HCT116 (cell line): ENCODE results near the gene GOLGA6A. TPM values are rescaled to one million over a fixed set of nuclear protein-coding genes. Genes with fewer than 3 reads are reported as not detected.
"Not testable (repeated sequence)": the region's sequence is repeated elsewhere in the genome, so short reads cannot be mapped to it uniquely, and the experiment has no call there.

Source experiments
- ATAC-seq: fragments of 200-7000 bp; cut with Tn5 transposase; 2 replicates; pipeline ENCODE4 v1.9.1; 2020; ENCODE audit warnings: mild to moderate bottlenecking, moderate library complexity
- BruUV-seq: library from RNA; stranded (reverse); fragments of 400-500 nt; replicated peaks from 2 replicates; lab custom pipeline; 2021; lab: Mats Ljungman, UMichigan
- CTCF ChIA-PET: fragments of 300-600 bp; sonication (Branson Sonifier 250); formaldehyde crosslinking; loops from one replicate; lab custom pipeline; 2021; ENCODE audit warnings: antibody characterized with exemption; lab: Charles Lee
- POLR2A ChIA-PET: fragments of 300-600, 350-600 bp; sonication (Branson Sonifier 250); formaldehyde crosslinking; loops from one replicate; lab custom pipeline; 2021; ENCODE audit warnings: antibody characterized with exemption; lab: Charles Lee
- RAD21 ChIA-PET, 2 experiments: fragments of 300-600 bp; sonication (Branson Sonifier 250); formaldehyde crosslinking; loops; one replicate each; lab custom pipeline; 2023; ENCODE audit warnings: low total read pairs in 2 of 2; ENCODE audit not compliant: uncharacterized antibody in 2 of 2, unreplicated experiment in 2 of 2, low non-redundant PET in 1 of 2; lab: Charles Lee
- DNase-seq: peaks from one replicate; pipeline ENCODE4 v3.0.0-alpha.2; 2010; ENCODE audit warnings: low read depth, low spot score
- H2AFZ ChIP-seq: fragments of 200-600 bp; shearing (Covaris generic), sonication (generic); 2 replicates; pipeline ENCODE4 v1.6.1; 2017; ENCODE audit warnings: low read depth, mixed run types, mixed read lengths, antibody characterized with exemption, low read length; ENCODE audit not compliant: poor library complexity, severe bottlenecking
- H3K27ac ChIP-seq: 2 replicates; pipeline ENCODE4 v1.5.1; 2012; ENCODE audit warnings: low read depth, low read length
- H3K27me3 ChIP-seq: fragments of 200-600 bp; sonication (generic); 2 replicates; pipeline ENCODE4 v1.6.1; 2016; ENCODE audit warnings: mixed run types, low read length, mixed read lengths; ENCODE audit not compliant: insufficient read depth
- H3K36me3 ChIP-seq, 2 experiments: fragments of 200-500 bp in 1 of 2; fragments of 200-600 bp in 1 of 2; sonication (Bioruptor generic) in 1 of 2; sonication (generic) in 1 of 2; 2 replicates each; pipeline versions ENCODE4 v1.5.1 to v1.6.1; 2014 to 2016; ENCODE audit warnings: low read length in 2 of 2, inconsistent platforms in 1 of 2, mixed read lengths in 1 of 2, mixed run types in 1 of 2; ENCODE audit not compliant: insufficient read depth in 2 of 2, control insufficient read depth in 1 of 2
- H3K4me1 ChIP-seq, 2 experiments: fragments of 200-600 bp in 1 of 2; sonication (generic) in 1 of 2; 2 replicates each; pipeline versions ENCODE4 v1.5.1 to v1.6.1; 2012 to 2017; ENCODE audit warnings: low read length in 2 of 2, inconsistent platforms in 1 of 2, mild to moderate bottlenecking in 1 of 2, mixed read lengths in 1 of 2, mixed run types in 1 of 2, moderate library complexity in 1 of 2; ENCODE audit not compliant: insufficient read depth in 2 of 2, control insufficient read depth in 1 of 2
- H3K4me2 ChIP-seq: fragments of 200-600 bp; sonication (generic); 2 replicates; pipeline ENCODE4 v1.6.1; 2017; ENCODE audit warnings: mixed run types, low read length, mixed read lengths
- H3K4me3 ChIP-seq, 2 experiments: fragments of 200-600 bp in 1 of 2; sonication (generic) in 1 of 2; replicated peaks in 1 of 2; 2 replicates each; pipeline ENCODE4 v1.5.1; 2011 to 2016; ENCODE audit warnings: low read length in 2 of 2, control low read depth in 1 of 2, low read depth in 1 of 2, mild to moderate bottlenecking in 1 of 2, mixed read lengths in 1 of 2, mixed run types in 1 of 2
- H3K79me2 ChIP-seq: fragments of 200-600 bp; sonication (generic); 2 replicates; pipeline ENCODE4 v1.6.1; 2017; ENCODE audit warnings: mild to moderate bottlenecking, mixed run types, low read length, moderate library complexity, mixed read lengths; ENCODE audit not compliant: insufficient read depth
- H3K9ac ChIP-seq: fragments of 200-600 bp; sonication (generic); 2 replicates; pipeline ENCODE4 v1.6.1; 2016; ENCODE audit warnings: low read length, mixed read lengths
- H3K9me2 ChIP-seq: fragments of 200-600 bp; sonication (generic), shearing (Covaris generic); 2 replicates; pipeline ENCODE4 v1.6.1; 2017; ENCODE audit warnings: mixed run types, mild to moderate bottlenecking, moderate library complexity; ENCODE audit not compliant: insufficient read depth
- H3K9me3 ChIP-seq, 2 experiments: fragments of 200-500 bp in 1 of 2; fragments of 200-600 bp in 1 of 2; sonication (Bioruptor generic) in 1 of 2; sonication (generic) in 1 of 2; 2 replicates each; pipeline ENCODE4 v1.6.1; 2014 to 2017; ENCODE audit warnings: low read length in 2 of 2, mixed read lengths in 2 of 2, inconsistent platforms in 1 of 2, low read depth in 1 of 2, mild to moderate bottlenecking in 1 of 2, mixed run types in 1 of 2, moderate library complexity in 1 of 2; ENCODE audit not compliant: control insufficient read depth in 1 of 2, insufficient read depth in 1 of 2
- H4K20me1 ChIP-seq: fragments of 200-600 bp; sonication (generic), shearing (Covaris generic); 2 replicates; pipeline ENCODE4 v1.6.1; 2017; ENCODE audit warnings: mixed run types, mild to moderate bottlenecking, moderate library complexity; ENCODE audit not compliant: insufficient read depth
- EZH2 ChIP-seq: fragments of 200-600 bp; sonication (generic); IDR thresholded peaks from 2 replicates; pipeline ENCODE4 v1.6.1; 2017; ENCODE audit warnings: antibody characterized with exemption, mixed run types
- SP1 ChIP-seq: IDR thresholded peaks from 2 replicates; pipeline ENCODE4 v1.6.1; 2012; ENCODE audit warnings: low read depth
- ZNF274 ChIP-seq: fragments of 200-500 bp; sonication (Bioruptor generic); IDR thresholded peaks from 2 replicates; pipeline ENCODE4 v1.6.1; 2014; ENCODE audit warnings: mild to moderate bottlenecking, low read depth, low read length, inconsistent platforms
- intact Hi-C: fragments of 100-400 bp; cut with micrococcal nuclease; formaldehyde crosslinking; loops from 2 replicates; pipeline ENCODE4 v1.10.0; 2022
- total RNA-seq: library from RNA; stranded (reverse); gene quantifications from one replicate; pipeline ENCODE4 v1.2.1, GENCODE V29; 2021; ENCODE audit not compliant: unreplicated experiment
- TF ChIP-seq, protein P1 (sequence below), 3 experiments: fragments of 200-600 bp in 1 of 3; sonication (generic) in 1 of 3; IDR thresholded peaks in 2 of 3; conservative IDR thresholded peaks in 1 of 3; 2 replicates each; pipeline ENCODE4 v1.5.1; 2012 to 2017; ENCODE audit warnings: low read depth in 2 of 3, low read length in 2 of 3, antibody characterized with exemption in 1 of 3, borderline replicate concordance in 1 of 3, control low read depth in 1 of 3, mild to moderate bottlenecking in 1 of 3, mixed read lengths in 1 of 3, mixed run types in 1 of 3, moderate library complexity in 1 of 3; ENCODE audit not compliant: insufficient read depth in 1 of 3
- TF ChIP-seq, protein P2 (sequence below): IDR thresholded peaks from 2 replicates; pipeline ENCODE4 v1.6.1; 2012

GOLGA6A gene
- total RNA-seq, 1 experiment from 2014 or later: 0.39 TPM

DNA sequence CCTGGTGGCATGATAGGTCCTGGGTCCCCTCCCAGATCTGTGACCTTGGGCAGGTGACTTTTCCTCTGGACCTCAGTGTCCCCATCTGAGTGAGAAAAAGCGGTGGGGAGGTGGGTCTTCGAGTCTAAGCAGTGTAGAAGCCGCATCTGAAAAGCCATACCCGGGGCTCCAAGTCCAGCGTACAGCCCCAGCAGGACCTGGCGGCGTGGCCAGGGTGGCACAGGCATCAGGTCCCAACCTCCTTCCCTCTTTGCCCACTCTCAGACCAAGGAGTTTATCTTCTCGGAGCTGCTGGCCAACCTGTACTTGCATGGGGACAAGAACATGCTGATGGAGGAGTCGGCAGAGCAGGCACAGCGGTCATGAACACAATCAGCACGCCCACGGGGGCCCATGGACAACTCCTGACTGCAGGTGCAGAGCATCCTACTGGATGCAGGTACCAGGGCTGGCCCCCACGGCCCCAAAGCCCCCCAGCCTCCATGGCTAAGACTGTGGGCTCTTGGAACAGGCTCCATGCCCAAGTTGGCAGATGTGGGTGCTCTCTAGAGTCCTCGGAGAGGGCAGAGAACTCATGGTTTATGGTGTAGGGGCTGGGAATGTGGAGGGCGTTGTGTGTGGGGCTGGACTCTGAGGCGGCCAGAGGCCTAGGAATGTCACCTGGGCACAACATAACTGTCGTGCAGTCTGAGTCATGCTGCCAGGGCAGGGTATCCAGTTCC, 18.8 kb downstream of the GOLGA6A start:
- BruUV-seq, H3K4me3 ChIP-seq, H3K9ac ChIP-seq, H3K27ac ChIP-seq, RAD21 ChIA-PET, H3K79me2 ChIP-seq, CTCF ChIA-PET, intact Hi-C loops, POLR2A ChIA-PET, H3K4me1 ChIP-seq, ATAC-seq, DNase-seq, H2AFZ ChIP-seq, H4K20me1 ChIP-seq, H3K9me3 ChIP-seq, H3K4me2 ChIP-seq, H3K36me3 ChIP-seq, H3K27me3 ChIP-seq, H3K9me2 ChIP-seq: not testable (repeated sequence)

DNA sequence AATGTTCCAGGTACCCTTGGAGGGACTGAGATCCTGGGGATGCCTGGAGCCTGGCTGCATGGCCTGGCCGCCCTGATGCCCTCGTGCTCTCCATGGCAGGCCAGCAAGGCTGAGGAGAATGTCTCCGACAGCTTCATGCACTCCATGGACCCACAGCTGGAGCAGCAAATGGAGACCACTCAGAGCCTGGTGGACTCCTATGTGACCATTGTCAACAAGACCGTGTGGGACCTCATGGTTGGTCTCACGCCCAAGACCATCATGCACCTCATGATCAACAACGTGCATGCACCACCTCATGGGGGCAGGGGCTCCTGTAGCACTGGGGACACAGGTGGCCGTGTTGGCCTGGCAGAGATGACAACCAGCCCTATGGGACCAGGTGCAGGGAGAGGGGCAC, 19.7 kb downstream of the GOLGA6A start:
- no peaks in the 10 kb centered on the region for H3K27me3 ChIP-seq
- no peaks in the 10 kb centered on the region for H3K9me2 ChIP-seq
- no peaks in the 10 kb centered on the region for H3K79me2 ChIP-seq
- H2AFZ ChIP-seq: no peak overlapping the region
- no TSS peak for BruUV-seq
- no peaks in the 10 kb centered on the region for H3K4me1 ChIP-seq
- H3K27ac ChIP-seq: no peak overlapping the region
- no peaks in the 10 kb centered on the region for H3K36me3 ChIP-seq
- TF ChIP-seq, protein P1, sequence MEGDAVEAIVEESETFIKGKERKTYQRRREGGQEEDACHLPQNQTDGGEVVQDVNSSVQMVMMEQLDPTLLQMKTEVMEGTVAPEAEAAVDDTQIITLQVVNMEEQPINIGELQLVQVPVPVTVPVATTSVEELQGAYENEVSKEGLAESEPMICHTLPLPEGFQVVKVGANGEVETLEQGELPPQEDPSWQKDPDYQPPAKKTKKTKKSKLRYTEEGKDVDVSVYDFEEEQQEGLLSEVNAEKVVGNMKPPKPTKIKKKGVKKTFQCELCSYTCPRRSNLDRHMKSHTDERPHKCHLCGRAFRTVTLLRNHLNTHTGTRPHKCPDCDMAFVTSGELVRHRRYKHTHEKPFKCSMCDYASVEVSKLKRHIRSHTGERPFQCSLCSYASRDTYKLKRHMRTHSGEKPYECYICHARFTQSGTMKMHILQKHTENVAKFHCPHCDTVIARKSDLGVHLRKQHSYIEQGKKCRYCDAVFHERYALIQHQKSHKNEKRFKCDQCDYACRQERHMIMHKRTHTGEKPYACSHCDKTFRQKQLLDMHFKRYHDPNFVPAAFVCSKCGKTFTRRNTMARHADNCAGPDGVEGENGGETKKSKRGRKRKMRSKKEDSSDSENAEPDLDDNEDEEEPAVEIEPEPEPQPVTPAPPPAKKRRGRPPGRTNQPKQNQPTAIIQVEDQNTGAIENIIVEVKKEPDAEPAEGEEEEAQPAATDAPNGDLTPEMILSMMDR (IDR thresholded peaks at IDR 0.05 in 2 of 3, conservative IDR thresholded peaks at IDR 0.05 in 1 of 3; ENCODE audit: borderline replicate concordance in 1 of 3, insufficient read depth in 1 of 3, low read depth in 2 of 3, low read length in 2 of 3): no peak
- TF ChIP-seq EZH2: no peak
- TF ChIP-seq SP1: no peak
- TF ChIP-seq ZNF274: no peak
- TF ChIP-seq, protein P2, sequence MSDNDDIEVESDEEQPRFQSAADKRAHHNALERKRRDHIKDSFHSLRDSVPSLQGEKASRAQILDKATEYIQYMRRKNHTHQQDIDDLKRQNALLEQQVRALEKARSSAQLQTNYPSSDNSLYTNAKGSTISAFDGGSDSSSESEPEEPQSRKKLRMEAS: no peak
- no peak overlapping the region for H3K4me2 ChIP-seq
- DNase-seq: no peak
- no peaks in the 10 kb centered on the region for H4K20me1 ChIP-seq
- POLR2A ChIA-PET: no interaction called here
- CTCF ChIA-PET: interaction anchor here (0.6 to 0.8 kb wide), 2 partner anchors 258 to 290 kb away, joined by 3 read pairs; no protein-coding TSS in a partner anchor
- H3K9ac ChIP-seq: no peak overlapping the region
- no peak for ATAC-seq
- intact Hi-C loops: no loop called here
- no peak overlapping the region for H3K4me3 ChIP-seq
- RAD21 ChIA-PET: no interaction called here
- H3K9me3 ChIP-seq: no peaks in the 10 kb centered on the region
